Fibroblast of the aortic adventitia (primary cell): ENCODE measurements around the gene FRK. TPM values are rescaled to one million over a fixed set of nuclear protein-coding genes. Genes with fewer than 3 reads are reported as not detected.
A peak's percentile ranks its signal among the peaks of the same experiment; 100 is the strongest.

Experiments used
- DNase-seq: peaks from one replicate; pipeline ENCODE4 v3.0.0-alpha.2; 2010; ENCODE audit warnings: low read depth
- H3K4me3 ChIP-seq: 2 replicates; pipeline ENCODE4 v1.5.1; 2011; ENCODE audit warnings: low read depth, mild to moderate bottlenecking, control low read depth, low read length, moderate library complexity
- CTCF ChIP-seq: IDR thresholded peaks from 2 replicates; pipeline ENCODE4 v1.5.1; 2011; ENCODE audit warnings: mild to moderate bottlenecking, low read length, control low read depth, inconsistent platforms; ENCODE audit not compliant: insufficient read depth
- total RNA-seq: library from RNA; depleted of rRNA; stranded (reverse); fragments of >200 nt; gene quantifications from 2 replicates; pipeline ENCODE4 v1.2.3, GENCODE V29; 2012; ENCODE audit warnings: low replicate concordance

FRK gene
- total RNA-seq, 1 donor: 2.0 TPM

- no peak overlapping the region for H3K4me3 ChIP-seq
- DNase-seq: no peak
- TF ChIP-seq CTCF: no peak
These were observed 33.4 kb upstream of the FRK start for GRCh38 chr6:116094041-116094440.

- no peak for DNase-seq
- no peak for TF ChIP-seq CTCF
- H3K4me3 ChIP-seq: no peak overlapping the region
These were observed 29.6 kb upstream of the FRK start for GRCh38 chr6:116090251-116090650.

- DNase-seq: peak; percentile 50
- H3K4me3 ChIP-seq: no peak overlapping the region
- TF ChIP-seq CTCF: no peak
These were observed 28.3 kb upstream of the FRK start for GRCh38 chr6:116088946-116089345.

GRCh38 chr6:116087437-116088027 is 26.8 kb upstream of the FRK start:
- peak; percentile 47 for DNase-seq
- no peak for TF ChIP-seq CTCF
- H3K4me3 ChIP-seq: no peak overlapping the region

GRCh38 chr6:116084284-116084683 is 23.6 kb upstream of the FRK start:
- TF ChIP-seq CTCF: no peak
- DNase-seq: no peak

GRCh38 chr6:116083052-116083451 is 22.4 kb upstream of the FRK start:
- DNase-seq: no peak
- H3K4me3 ChIP-seq: no peak overlapping the region
- no peak for TF ChIP-seq CTCF

More at GRCh38 chr6:116084284-116084683, 23.6 kb upstream of the FRK start:
- no peak overlapping the region for H3K4me3 ChIP-seq

GRCh38 chr6:116078945-116079344 is 18.3 kb upstream of the FRK start:
- no peak overlapping the region for H3K4me3 ChIP-seq
- TF ChIP-seq CTCF: no peak
- no peak for DNase-seq
